Stimulated activated CD8-positive, alpha-beta memory T cell treated with anti-CD3 and anti-CD28 coated beads, Interleukin-7, amount 100 ng/mL, for 4 hours (primary cell): Measurements from ENCODE around the gene ZC3H18.
"Not testable (repeated sequence)": the region's sequence is repeated elsewhere in the genome, so short reads cannot be mapped to it uniquely, and the experiment has no call there.

Experiments
- DNase-seq, 2 donors: peaks; one replicate each; pipeline ENCODE4 v3.0.0-alpha.2; 2020; ENCODE audit warnings: low read depth in 2 of 2

ZC3H18 gene

GRCh38 chr16:88605186-88606147 is 35.3 kb downstream of the ZC3H18 start:
- no peak for DNase-seq

- no peak for DNase-seq
These were observed 36.0 kb downstream of the ZC3H18 start for GRCh38 chr16:88606148-88606757.

DNA sequence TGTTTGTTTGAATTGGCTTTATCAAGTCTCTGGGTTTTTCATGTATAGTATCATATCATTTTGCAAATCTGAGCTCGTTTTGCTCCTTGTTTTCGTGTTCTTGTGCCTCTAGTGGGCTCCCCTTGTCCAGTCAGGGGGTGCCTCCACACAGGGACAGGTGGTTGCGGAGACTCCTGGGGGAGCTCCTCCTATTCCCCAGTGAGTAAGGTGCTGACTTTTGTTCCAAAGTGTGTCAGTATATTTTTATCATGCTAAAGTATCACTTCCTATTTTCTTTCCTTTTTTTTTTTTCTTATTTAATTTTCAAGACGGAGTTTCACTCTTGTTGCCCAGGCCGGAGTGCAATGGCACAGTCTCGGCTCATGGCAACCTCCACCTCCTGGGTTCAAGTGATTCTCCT is 37.9 kb downstream of the ZC3H18 start:
- DNase-seq = no peak

DNA sequence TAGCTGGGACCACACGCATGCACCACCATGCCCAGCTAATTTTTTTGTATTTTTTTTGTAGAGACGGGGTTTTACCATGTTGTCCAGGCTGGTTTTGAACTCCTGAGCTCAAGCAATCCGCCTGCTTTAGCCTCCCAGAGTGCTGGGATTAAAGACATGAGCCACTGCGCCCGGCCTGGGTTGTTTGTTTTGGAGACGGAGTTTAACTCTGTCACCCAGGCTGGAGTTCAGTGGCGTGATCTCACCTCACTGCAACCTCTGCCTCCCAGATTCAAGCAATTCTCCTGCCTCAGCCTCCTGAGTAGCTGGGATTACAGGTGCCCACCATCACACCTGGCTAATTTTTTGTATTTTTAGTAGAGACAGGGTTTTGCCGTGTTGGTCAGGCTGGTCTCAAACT is 39.2 kb downstream of the ZC3H18 start:
- DNase-seq = not testable (repeated sequence)

- no peak for DNase-seq
These were observed 39.9 kb downstream of the ZC3H18 start for GRCh38 chr16:88610080-88610479.

DNA sequence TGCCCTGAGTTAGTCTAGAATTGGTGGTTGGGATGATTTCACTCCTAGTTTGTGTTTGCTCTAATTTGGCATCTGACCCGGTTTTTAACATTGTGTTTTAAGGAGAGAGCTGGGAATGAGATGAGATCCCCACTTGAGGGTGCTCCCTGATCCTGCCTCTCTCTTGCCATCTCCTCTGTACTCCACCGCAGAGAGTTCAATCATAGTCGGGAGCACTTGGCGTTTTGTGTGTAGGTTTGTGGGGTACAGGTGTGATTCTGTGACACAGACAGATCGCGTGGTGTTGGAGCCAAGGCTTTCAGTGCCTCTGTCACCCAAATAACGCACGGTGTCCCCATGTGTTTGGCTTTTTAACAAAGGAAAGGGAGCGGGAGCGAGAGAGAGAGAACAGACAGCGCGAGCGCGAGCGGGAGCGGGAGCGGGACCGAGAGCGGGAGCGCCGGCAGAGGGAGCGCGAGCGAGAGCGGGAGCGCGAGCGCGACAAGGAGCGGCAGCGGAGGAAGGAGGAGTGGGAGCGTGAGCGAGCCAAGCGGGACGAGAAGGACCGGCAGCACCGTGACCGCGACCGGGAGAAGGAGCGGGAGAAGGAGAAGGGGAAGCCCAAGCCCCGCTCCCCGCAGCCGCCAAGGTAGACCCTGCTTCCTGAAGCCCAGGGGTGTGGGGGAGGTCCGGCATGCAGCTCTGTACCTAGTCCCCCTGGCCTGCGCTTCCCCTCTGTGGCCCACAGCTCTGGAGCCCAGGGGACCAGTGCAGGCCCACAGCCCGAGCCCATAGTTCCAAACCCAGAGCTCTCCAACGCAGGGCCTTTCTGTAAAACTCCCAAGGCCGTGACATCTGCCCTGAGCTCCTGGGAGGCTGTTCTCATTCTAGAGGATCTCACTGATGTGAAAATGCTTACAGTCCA is 41.0 kb downstream of the ZC3H18 start:
- DNase-seq = no peak

DNA sequence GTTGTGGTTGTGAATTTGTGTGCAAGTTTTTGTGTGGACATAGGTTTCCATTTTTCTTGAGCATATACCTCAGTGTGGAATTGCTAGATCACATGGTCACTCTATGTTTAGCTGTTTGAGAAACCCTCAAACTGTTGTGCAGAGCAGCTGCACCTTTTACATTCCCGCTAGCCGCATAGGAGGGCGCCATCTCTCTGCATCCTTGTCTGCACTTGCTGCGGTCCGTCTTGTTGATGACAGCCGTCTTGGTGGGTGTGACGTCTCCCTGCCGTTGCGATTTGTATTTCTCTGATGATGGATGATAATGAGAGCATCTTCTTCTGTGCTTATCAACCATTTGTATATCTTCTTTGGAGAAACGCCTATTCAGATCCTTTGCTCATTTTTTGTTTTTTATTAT is 43.1 kb downstream of the ZC3H18 start:
- no peak for DNase-seq

DNA sequence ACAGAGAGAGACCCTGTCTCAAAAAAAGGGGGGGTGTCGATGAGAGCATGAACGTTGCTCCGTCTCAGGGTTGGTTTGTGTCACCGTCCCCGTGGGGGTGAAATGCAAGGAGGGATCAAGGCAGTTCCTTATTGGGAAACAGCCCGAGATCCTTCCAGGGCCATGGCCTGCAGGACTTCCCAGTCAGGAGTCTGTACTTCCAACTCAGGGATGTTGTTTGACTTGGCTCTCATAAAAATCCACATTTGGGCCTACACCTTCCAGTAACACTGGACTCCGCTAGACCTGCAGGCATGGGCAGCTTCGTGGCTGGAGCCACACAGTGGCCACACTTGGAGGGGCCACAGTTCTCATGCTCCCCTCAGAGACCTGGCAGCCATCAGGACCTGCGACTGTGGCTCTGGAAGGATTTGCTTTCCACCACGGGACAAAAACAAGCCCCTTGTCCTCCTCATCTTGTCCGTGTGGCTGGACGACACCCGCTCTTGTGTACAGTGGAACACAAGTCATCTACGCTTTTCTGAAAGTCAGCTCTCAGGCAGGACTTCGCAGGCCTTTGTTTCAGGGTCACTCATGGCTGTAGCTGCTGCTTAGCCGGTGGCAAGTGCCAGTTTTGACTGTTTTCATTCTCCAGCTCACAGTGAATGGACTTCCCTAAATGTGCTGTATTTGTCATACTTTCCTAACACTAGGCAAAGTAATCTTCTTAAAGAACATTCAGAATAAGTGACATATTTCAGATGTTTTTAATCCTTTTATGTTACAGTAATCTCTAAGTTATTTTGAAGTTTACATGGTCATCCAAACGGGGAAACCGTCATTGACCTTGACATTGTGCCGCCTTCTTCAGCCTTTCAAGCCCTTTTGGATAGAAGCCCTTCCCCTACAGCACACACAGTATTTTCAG is 44.0 kb downstream of the ZC3H18 start:
- no peak for DNase-seq

DNA sequence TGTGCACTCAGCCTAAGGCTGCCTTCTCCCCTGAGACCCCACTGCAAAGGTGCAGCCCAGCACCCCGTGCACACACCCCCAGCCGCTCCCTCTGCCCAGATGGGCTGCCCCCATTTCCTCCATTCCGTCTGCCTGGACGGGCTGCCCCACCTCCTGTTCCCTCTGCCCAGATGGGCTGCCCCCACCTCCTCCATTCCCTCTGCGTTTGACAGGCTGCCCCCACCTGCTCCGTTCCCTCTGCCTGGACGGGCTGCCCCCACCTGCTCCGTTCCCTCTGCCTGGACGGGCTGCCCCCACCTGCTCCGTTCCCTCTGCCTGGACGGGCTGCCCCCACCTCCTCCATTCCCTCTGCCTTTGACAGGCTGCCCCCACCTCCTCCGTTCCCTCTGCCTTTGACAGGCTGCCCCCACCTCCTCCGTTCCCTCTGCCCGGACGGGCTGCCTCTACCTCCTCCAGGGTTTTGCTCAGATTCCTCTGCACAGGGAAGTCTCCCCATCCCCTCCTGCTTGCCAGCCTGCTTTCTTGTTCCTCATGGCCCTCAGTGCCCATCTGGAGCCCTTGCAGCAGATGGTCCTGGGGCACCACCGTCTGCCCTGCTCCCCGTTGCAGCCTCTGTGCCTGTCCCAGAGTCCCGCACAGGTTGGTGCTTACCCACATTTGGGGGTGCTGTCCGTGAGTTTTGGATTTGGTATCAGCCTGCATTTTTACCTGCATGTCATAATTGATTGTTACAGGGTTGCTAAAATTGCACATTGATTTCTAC is 44.8 kb downstream of the ZC3H18 start:
- no peak for DNase-seq

DNA sequence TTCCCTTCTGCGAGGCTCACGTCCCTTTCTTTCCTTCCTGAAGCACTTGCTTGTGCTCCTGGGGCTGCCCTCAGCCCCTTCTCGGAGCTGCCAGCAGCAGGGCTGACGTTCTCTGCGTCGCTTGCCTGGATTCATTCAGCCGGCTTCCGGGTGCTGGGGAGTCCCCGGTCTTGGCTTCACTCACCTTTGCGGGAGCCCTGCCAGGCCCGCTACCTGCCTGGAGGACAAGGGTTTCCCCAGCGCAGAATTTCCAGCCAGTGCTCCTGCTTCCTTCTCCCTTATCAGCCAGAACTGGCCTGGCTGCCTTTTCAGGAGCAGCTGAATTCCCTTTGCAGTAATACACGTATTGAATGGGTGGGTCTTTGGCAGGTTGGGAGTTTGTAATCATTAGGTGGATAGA is 46.1 kb downstream of the ZC3H18 start:
- DNase-seq = no peak

DNA sequence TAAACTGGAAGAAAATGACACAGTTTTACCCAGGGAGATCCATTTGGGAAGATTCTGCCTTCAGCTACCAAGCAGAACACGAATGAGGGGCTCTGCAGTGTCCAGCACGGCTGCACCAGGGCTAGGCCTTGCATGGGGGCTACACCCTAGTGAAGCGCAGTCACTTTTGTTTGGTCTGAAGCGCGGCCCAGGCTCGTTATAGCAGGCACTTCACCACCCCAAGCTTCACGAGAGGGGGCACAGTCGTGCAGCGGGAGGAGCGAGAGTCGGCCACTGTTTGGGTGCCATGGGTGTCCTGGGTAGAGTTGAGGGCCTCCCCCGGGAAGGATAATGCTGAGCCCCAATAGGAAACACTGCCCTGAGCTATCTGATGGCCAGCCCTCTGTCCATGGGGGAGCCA is 46.5 kb downstream of the ZC3H18 start:
- DNase-seq = no peak

- DNase-seq = no peak
These were observed 47.2 kb downstream of the ZC3H18 start for GRCh38 chr16:88617268-88618031.

GRCh38 chr16:88618182-88618955 is 48.2 kb downstream of the ZC3H18 start:
- no peak for DNase-seq

DNA sequence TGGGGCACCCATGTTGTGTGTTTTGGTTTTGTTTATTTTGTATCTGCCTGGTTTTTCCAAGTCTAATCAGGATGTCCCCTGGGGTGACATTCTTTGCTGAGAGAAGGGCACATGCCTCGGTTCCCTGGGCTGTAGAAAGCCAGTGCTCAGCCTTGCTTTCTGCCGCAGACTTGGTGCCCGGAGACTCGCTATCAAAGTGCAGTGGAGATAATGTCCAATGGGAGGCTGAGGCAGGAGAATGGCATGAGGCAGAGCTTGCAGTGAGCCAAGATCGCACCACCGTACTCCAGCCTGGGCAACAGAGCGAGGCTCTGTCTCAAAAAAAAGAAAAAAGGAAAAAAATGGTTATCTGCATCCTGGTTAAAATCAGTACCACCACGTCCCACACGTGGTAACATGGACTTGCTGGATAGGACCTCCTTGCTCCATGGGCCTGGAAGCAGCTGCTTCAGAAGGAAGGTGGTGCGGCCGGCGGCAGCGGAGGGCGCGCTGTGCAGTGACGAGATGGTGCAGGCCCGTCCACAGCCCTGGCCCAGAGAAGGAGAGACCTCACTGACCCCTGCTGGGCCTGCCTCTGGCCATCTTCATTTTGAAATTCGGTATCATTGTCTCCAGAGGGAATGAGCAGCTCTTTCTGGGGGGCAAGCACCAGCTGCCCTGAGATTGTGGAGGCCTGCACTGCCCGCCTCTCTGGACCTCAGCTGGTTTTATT is 48.9 kb downstream of the ZC3H18 start:
- no peak for DNase-seq

GRCh38 chr16:88619859-88620815 is 49.9 kb downstream of the ZC3H18 start:
- peak; percentile 53 to 68 for DNase-seq

- DNase-seq = no peak
These were observed 51.9 kb downstream of the ZC3H18 start for GRCh38 chr16:88622125-88622524.

- no peak for DNase-seq
These were observed 52.7 kb downstream of the ZC3H18 start for GRCh38 chr16:88622866-88623265.
